ENCODE measurements around the gene WAPL.

GRCh38 chr10:86518781-86519180, 2.8 kb downstream of the WAPL start:
- TF ChIP-seq POLR2A (conservative IDR thresholded peaks at IDR 0.05) = no peak
- no peak for TF ChIP-seq ZNF639 (CRISPR knock-in tag; conservative IDR thresholded peaks at IDR 0.05 in 1 of 2, IDR thresholded peaks at IDR 0.05 in 1 of 2)
- no peak for TF ChIP-seq HOMEZ (CRISPR knock-in tag; IDR thresholded peaks at IDR 0.05)
- no peak for TF ChIP-seq CTCF (IDR thresholded peaks at IDR 0.05 in 2 of 3, conservative IDR thresholded peaks at IDR 0.05 in 1 of 3; ENCODE audit: insufficient read depth in 2 of 3, low read depth in 1 of 3, low read length in 3 of 3)
- no peak for TF ChIP-seq CCAR2 (IDR thresholded peaks at IDR 0.05; ENCODE audit: low read depth, low read length)
- TF ChIP-seq POLR2AphosphoS5 (IDR thresholded peaks at IDR 0.05; ENCODE audit: control insufficient read depth, insufficient read depth, low read depth, low read length) = no peak
- no peak for TF ChIP-seq ZNF384 (IDR thresholded peaks at IDR 0.05; ENCODE audit: low read depth, low read length)
- no peak for TF ChIP-seq BHLHE40 (IDR thresholded peaks at IDR 0.05; ENCODE audit: low read length)
- no peak for TF ChIP-seq YBX1 (IDR thresholded peaks at IDR 0.05)

All from K562 (cell line).